ENCODE measurements around the gene RXRB. TPM values are rescaled to one million over a fixed set of nuclear protein-coding genes. Genes with fewer than 3 reads are reported as not detected.

RXRB gene
- total RNA-seq, 4 donors from 2014 or later, result 17.8 to 27.3 (median 24.9) TPM

GRCh38 chr6:33202799-33203198 is 2.3 kb upstream of the RXRB start:
- WGBS, 2 donors, result 90% methylated on average over 6 of the region's 6 CpGs
- DNase-seq (ENCODE audit: low spot score in 2 of 2), result peak in 1 of 2 donors; percentile 79
- intact Hi-C loops (cut with DNase I; ENCODE audit: low total_unique reads), result no loop called here
- TF ChIP-seq POLR2A (IDR thresholded peaks at IDR 0.05), result no peak
- H3K4me3 ChIP-seq (ENCODE audit: low read depth, poor library complexity, severe bottlenecking), result no peak overlapping the region

GRCh38 chr6:33201935-33202334 is 1.5 kb upstream of the RXRB start:
- intact Hi-C loops (cut with DNase I; ENCODE audit: low total_unique reads), result no loop called here
- no peak for TF ChIP-seq POLR2A (IDR thresholded peaks at IDR 0.05)
- no peak for TF ChIP-seq CTCF (IDR thresholded peaks at IDR 0.05)

GRCh38 chr6:33201147-33201545 is 681 bp upstream of the RXRB start:
- 6 to 7% methylated on average over 14 of the region's 14 CpGs for WGBS, 2 donors
- no peak for TF ChIP-seq POLR2A (IDR thresholded peaks at IDR 0.05)
- no peak for TF ChIP-seq CTCF (IDR thresholded peaks at IDR 0.05)
- intact Hi-C loops (cut with DNase I; ENCODE audit: low total_unique reads), result no loop called here
- H3K4me3 ChIP-seq (ENCODE audit: low read depth, poor library complexity, severe bottlenecking), result peak overlapping the region; percentile 95
- DNase-seq (ENCODE audit: low spot score in 2 of 2), result no peak

More at GRCh38 chr6:33201935-33202334, 1.5 kb upstream of the RXRB start:
- WGBS, 2 donors, result 81 to 88% methylated on average over 6 of the region's 6 CpGs
- no peak overlapping the region for H3K4me3 ChIP-seq (ENCODE audit: low read depth, poor library complexity, severe bottlenecking)
- DNase-seq (ENCODE audit: low spot score in 2 of 2), result no peak

GRCh38 chr6:33199687-33200218 is 712 bp downstream of the RXRB start:
- peak overlapping the region; percentile 95 for H3K4me3 ChIP-seq (ENCODE audit: low read depth, poor library complexity, severe bottlenecking)
- TF ChIP-seq CTCF (IDR thresholded peaks at IDR 0.05) (no peak), POLR2A (IDR thresholded peaks at IDR 0.05) (no peak)
- 1 to 3% methylated on average over 18 of the region's 26 CpGs for WGBS, 2 donors
- intact Hi-C loops (cut with DNase I; ENCODE audit: low total_unique reads), result no loop called here
- peak in 1 of 2 donors; percentile 94 for DNase-seq (ENCODE audit: low spot score in 2 of 2)

- intact Hi-C loops (cut with DNase I; ENCODE audit: low total_unique reads), result no loop called here
- 33 to 37% methylated on average over 3 of the region's 3 CpGs for WGBS, 2 donors
- no peak for TF ChIP-seq CTCF (IDR thresholded peaks at IDR 0.05)
- no peak for DNase-seq (ENCODE audit: low spot score in 2 of 2)
- H3K4me3 ChIP-seq (ENCODE audit: low read depth, poor library complexity, severe bottlenecking), result no peak overlapping the region
Measured at GRCh38 chr6:33198853-33199436, 1.5 kb downstream of the RXRB start.

GRCh38 chr6:33198159-33198852 is 2.2 kb downstream of the RXRB start:
- no peak for DNase-seq (ENCODE audit: low spot score in 2 of 2)
- H3K4me3 ChIP-seq (ENCODE audit: low read depth, poor library complexity, severe bottlenecking), result no peak overlapping the region
- intact Hi-C loops (cut with DNase I; ENCODE audit: low total_unique reads), result no loop called here
- no peak for TF ChIP-seq POLR2A (IDR thresholded peaks at IDR 0.05)
- TF ChIP-seq CTCF (IDR thresholded peaks at IDR 0.05), result peak in 1 of 3 donors; percentile 65
- WGBS, 2 donors, result 70 to 80% methylated on average over 6 of the region's 6 CpGs

Data from lower leg skin (tissue), 4 donors.